AG08395 (cell line): Measurements from ENCODE around the gene GTF3C4.

Experiments used
- DNase-seq: peaks from one replicate; pipeline ENCODE4 v3.0.0; 2012; ENCODE audit warnings: mixed read lengths, low spot score

Gene GTF3C4

DNA sequence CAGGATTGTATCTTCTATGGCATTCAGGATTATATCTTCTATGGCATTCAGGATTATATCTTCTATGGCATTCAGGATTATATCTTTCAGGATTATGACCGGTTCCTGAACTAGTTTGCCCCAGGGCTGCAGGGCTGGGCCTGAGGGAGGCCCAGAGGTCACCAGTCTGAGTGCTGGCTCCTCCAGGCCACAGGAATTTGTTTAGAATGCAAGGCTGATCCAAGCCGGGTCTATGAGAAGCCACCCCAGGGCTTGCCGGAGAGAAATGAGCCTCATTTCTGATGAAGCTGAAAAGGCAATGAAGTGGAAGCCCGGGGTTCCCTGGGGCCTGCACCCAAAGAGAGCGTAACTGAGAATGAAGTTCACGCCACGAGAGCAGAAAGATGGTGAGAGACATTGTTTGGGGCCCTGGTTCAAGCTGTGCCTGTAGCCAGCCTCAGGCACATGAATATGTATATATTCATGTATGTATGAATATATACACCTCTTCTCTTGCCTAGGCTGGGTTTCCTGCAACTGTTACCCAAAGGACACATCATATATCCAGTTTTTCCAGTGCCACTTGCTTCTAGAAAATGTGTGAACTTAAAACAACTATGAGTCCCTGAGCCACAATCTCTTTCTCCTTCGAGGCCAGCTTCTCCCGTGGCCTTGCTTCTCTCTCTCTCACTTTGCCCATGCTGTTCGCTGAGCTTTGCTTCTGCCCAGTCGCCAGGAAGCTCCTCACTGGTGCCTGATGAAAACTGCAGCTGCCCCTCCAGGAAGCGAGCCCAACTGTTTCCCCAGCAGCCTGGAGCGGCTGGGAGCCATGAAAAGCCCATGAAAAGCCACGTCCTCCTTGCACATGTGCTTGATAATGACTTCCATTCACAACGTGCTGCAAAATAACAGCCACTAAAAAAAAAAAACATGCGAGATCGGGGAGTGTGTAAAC lies 62.3 kb downstream of the GTF3C4 start:
- DNase-seq, result peak; percentile 46

DNA sequence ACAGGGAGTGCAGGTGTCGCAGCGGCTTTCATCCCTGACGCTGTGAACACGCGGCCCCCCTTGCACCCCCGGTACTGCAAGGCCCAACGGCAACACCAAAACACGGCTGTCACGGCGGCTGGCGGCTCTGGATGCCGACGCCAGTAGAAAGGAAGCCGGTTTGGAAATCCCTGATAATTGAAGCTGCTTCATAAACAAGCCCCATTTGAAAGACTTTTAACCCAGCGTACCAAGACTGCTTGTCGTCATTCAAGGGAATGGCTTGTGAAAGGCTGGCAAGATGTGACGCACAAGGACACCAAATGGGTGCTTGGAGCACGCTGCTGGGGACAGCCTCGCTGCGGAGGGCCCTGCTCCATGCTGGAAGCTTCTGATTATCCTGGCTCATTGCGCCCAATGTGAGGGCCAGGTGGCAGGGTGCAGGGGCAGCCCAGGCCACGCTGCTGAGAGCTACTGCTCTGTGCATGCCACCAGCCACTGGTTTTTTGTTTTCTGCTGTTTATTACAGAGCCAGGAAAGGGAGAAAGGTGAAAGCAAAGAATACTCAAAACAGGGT lies 63.1 kb downstream of the GTF3C4 start:
- peak; percentile 21 for DNase-seq

DNA sequence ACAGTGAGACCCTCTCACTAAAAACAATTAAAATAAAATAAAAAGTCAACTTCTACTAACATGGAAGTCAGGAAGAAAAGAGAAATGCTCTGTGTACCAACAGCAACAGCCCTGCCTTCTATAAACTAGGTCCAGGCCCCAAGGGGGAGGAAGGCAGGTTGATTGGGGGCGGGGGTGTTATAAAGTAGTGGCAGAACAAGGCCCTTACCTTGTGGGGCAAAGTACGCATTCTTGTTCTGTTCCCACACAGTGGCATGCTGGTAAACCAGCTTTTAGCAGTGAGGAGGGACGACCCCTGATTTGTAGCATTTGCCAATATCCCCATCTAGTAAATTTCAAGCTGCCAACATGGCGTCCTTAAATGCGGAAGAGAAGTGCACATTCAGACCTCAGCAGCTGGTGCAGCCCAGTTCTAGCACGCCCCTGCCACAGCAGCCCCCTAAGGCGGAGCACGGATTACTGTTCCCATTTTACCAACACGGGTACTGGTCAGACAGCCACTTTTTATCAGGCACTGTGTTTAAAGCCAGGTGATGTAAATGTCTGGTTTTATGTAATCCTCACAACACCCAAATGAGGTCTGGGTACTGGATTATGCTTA lies 69.5 kb downstream of the GTF3C4 start:
- no peak for DNase-seq

DNA sequence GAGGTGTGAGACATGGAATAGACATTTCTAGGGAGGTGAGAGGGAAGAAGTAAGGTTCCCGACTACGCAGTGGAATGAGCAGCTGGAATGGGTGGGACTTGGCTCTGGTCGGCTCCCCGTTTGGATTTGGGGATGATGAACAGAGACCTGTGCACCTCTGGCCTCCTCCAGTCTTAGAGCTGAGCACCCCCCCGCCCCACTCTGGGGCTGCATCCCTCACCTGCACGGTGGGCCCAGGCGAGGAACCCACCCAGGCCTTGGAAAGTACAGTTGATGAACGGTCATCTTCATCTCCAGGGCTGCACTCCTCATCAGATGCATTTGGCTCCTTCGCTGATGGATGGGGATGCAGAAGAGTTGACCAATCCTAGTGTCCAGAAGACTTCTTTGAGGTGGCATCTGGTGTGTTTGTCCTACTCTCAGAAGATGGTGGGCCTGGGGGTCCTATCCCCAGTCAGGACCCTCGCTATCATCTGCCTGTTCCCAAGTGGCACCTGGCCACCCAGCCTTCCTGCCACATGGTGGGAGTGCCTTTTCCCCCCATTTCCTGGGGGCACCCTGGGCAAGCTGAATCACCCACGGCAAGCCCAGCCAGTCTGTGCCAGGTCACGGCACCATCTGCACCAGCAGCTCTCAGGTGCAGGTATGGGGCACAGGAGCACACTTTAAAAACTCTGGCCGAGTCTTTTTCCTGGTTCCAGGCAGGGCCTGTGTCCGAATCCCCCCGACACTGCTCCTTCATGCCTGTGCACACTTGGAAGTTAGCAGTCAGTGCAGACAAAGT lies 70.5 kb downstream of the GTF3C4 start:
- DNase-seq, result no peak

DNA sequence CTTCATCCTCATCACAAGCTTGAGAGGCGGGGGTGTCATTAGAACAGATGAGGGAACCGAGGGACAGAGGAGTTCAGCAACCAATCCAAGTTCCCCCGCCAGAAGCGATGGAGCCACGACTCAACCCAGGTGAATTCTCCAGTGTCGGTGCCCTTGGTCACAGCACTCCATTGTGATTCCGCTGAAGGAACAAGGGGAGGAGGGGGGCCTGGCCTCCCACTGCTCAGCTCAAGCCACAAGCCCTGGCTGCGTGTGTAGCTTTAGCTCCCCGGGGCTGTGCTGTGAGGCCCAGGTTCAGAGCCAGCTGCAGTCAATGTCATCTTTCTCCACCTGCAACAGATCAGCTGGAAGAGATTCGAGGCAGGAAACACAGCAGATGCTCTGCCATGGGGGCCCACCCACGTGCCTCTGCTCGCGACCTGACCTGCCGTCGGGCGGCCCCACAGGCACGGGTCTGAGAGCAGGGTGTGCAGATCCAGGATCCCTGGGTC lies 72.6 kb downstream of the GTF3C4 start:
- DNase-seq, result no peak

DNA sequence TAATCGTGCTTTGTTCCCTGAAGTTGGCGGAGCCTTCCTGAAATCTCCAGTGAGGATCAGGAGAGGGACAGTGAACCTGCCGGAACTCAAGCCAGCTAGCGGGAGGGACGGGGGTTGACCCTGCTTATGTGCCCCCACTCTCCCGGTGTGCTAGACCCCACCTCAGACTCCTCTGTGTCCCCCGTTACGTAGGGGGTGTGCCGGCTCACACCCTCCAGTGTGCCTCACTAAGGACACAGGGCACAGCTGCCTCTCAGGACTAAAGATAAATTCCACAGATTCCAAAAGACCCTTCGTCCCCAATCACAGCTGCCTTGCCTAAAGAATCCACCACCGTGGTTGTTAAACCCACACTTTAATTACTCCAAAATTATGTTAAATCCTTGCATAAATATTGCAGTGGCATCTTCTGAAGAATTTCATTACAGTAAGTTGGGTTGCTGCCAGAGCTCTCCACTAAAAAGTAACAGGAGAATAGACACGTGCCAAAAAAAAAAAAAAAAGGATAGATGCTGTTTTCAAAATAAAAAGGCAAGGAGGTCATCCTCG lies 73.7 kb downstream of the GTF3C4 start:
- DNase-seq, result no peak
